NCI-H128 (cell line): ENCODE data around the gene TECR.
"Not testable (repeated sequence)": the region's sequence is repeated elsewhere in the genome, so short reads cannot be mapped to it uniquely, and the experiment has no call there.

Source experiments
- DNase-seq: peaks from one replicate; lab custom pipeline; 2025; ENCODE audit not compliant: unreplicated experiment; lab: John Stamatoyannopoulos, UW

Gene TECR

DNA sequence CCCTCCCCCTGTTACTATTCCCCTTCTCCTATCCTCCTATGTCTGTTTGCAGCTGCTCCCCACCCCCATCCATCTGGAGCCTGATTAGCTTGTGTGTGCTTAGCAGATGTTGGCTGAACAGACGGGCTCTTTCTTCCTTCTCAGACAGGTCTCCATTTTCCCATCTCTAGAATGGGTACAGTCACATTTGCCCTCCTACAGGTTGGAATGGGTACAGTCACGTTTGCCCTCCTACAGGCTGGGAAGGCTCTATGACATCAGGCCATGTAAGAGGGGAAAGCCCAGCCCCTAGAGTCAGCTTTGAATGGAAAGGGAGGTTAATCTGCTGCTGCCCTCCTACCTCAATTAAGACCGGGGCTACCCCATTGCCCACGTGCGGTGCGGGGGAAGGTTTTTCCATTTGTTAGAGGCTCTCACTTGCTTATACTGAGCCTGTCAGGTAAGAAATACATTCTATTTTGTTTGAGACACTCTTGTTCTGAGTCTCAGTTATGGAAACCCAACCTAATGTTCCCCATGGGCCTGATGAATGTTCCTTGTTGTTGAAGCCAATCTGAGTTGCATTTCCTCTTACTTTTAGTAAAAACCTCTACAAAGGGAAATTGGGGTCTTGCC lies 51.3 kb downstream of the TECR start:
- DNase-seq = no peak

DNA sequence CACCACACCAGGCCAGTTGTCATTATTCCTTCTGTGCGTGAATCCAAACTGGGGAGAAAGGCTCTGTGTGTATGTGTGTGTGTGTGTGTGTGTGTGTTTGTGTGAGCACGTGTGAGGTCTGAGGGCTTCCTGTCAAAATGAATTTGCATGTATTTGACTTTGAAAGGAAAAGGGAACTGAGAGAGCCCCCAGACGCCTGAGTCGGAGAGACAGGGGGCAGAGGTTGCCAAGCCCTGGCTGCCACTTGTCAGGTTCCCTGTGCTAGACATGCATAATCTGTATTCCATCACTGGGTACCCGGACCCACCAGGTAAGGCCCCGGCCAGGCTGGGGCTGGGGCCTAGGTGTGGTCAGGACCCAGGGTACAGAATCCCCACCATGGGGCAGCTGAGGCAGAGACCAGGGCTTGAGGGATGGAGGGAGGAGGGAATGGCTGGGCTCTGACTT lies 53.5 kb downstream of the TECR start, which contains the start of gene CLEC17A:
CLEC17A (plus strand) TSS at position 191 of the 447 bp plus-strand sequence; CDS start at position 268, 77 bp downstream.
- no peak for DNase-seq

DNA sequence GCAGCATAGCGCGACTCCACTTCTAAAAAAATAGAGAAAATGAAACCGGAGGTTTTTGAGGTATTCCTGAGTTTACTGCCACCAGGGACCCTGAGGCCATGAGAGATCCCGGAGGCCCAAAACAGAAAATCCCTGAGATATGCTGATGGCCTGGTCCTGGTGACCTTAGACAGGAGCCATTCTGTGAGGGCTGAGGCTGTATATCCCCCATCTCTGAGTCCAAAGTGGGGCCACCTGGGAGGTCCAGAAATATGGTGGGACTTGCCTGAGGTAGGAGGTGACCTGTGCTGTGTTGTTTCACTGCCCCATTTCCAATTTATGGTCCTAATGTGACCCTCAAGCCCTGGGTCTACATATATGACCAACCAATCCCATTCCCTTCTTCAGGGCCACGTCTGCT lies 55.0 kb downstream of the TECR start:
- DNase-seq = not testable (repeated sequence)

DNA sequence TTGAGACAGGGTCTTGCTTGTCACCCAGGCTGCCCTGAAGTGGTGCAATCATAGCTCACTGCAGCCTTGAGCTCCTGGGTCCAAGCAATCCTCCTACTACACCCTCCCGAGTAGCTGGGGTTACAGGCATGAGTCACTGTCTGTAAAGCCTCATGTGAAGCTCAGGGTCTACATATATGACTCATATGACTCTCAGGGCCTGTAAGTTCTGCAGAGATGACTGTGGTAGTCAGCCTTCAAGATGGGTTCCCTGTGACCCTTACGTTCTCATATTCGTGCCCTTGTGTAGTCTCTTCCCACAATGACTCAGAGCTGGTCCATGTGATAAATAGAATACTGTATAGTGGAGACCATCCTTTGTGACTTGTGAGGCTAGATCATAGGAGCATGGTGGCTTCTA lies 55.8 kb downstream of the TECR start:
- not testable (repeated sequence) for DNase-seq

DNA sequence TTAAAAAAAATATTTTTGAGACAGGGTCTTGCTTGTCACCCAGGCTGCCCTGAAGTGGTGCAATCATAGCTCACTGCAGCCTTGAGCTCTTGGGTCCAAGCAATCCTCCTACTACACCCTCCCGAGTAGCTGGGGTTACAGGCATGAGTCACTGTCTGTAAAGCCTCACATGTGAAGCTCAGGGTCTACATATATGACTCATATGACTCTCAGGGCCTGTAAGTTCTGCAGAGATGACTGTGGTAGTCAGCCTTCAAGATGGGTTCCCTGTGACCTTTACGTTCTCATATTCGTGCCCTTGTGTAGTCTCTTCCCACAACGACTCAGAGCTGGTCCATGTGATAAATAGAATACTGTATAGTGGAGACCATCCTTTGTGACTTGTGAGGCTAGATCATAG lies 60.0 kb downstream of the TECR start:
- DNase-seq = not testable (repeated sequence)

DNA sequence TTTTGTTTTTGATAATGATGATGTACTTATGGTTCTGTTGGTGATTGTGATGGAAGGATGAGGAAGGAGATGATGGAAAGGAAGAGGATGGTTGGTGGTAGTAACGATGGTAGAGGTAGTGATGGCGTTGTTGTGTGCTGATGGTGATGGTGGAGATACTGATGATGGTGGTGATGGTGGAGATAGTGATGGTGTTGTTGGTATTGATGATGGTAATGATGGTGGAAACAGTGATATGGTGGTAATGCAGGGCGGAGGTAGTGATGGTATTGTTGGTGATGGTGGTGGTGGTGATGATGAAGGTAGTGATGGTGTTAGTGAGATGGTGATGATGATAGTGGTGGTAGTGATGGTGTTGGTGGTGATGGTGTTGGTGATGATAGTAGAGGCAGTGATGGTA lies 66.2 kb downstream of the TECR start:
- DNase-seq = no peak

DNA sequence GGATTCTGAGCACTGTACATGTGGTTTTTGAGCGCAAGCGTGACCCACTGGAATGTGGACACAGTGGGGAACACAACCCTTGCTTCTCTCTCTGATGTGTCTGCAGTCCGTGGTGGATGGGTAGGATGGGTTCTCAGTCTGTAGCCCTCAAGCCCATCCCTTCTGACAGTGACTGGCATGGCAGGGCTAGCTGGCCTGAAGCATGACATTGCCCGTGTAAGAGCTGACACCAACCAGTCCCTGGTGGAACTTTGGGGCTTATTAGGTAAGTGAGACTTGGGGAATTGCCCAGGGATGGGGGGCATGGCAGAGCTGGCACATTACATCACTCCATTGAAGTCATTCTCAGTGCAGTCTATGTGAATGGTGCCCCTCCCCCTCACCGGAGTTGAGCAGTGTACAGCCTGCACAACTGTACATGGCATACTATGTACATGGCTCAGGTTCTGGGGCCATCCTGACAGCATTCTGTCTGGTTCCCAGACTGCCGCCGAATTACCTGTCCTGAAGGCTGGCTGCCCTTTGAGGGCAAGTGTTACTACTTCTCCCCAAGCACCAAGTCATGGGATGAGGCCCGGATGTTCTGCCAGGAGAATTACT lies 70.3 kb downstream of the TECR start:
- DNase-seq = no peak

DNA sequence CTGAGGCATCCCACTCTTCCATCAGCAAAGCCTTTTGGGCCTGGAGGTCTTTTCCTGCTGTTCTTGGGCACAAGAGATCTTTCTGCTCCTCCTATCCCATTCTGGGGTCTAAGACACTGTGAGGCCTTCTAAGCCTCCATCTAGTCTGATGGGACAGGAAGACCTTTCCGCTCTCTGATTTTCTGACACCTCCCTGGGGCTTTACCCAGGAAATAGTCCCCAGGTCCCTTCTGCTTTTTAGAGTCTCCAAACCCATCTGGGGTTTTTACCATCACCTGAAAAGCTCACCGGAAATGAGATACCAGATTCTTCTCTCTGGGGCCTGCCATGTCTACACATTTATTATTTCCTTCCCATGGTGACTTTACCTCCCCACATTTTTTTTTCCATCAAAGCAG lies 74.6 kb downstream of the TECR start:
- no peak for DNase-seq

DNA sequence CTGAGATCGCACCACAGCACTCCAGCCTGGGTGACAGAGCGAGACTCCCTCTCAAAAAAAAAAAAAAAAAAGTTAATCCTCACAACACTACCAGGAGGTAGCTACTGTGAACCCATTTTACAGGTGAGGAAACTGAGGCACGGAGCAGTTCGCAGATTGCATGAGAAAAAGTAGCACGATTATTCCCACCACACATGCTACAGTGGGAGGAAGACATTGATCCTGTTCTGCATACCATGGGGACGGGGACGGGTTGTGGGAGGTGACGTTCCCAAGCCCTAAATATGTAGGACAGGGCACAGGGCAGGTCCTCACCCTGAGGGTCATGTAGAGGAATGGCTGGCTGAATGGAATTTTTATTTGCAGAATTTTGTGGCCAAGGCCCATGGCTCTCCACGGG lies 77.2 kb downstream of the TECR start:
- no peak for DNase-seq

DNA sequence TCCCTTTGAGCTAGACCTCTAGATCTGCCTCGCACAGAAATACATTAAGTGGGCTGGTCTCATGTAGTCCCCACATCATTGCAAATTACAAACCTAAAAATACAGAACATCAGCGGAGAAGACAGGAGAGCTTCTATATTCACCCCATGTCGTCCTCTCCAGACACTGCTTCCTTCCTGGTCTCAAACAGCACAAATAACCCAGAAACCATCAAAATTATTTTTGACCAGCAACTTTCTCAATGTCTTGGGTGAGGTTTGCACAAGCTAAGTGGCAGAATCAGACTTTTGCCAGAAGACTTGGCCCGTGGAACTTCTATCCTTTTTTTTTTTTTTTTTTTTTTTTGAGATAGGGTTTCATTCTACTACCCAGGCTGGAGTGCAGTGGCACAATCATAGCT lies 81.7 kb downstream of the TECR start:
- DNase-seq = no peak

DNA sequence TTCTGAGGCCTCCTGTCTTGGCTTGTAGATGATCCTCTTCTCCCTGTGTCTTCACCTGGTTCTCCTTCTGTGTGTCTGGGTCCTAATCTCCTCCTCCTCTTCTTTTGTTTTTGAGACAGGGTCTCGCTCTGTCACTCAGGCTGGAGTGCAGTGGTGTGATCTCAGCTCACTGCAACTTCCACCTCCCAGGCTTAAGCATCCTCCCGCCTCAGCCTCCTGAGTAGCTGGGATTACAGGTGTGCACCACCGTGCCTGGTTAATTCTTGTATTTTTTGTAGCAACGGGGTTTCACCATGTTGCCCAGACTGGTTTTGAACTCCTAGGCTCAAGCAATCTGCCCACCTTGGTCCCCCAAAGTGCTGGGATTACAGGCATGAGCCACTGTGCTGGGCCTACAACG lies 82.8 kb downstream of the TECR start:
- DNase-seq = not testable (repeated sequence)

DNA sequence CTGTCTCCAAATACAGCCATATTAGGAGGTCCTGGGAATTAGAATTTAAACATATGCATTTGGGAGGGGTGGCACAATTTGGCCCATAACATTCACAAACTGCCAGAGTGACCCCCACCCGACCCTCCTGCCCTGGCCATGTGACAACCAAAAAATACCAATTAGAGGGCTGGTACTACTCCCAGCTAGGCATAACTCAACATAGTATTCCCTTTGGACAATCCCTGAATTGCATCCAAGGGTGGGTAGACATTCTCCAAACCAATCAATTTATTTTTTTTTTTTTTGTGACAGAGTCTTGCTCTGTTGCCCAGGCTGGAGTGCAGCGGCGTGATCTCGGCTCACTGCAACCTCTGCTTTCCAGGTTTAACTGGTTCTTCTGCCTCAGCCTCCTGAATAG lies 83.3 kb downstream of the TECR start:
- no peak for DNase-seq

DNA sequence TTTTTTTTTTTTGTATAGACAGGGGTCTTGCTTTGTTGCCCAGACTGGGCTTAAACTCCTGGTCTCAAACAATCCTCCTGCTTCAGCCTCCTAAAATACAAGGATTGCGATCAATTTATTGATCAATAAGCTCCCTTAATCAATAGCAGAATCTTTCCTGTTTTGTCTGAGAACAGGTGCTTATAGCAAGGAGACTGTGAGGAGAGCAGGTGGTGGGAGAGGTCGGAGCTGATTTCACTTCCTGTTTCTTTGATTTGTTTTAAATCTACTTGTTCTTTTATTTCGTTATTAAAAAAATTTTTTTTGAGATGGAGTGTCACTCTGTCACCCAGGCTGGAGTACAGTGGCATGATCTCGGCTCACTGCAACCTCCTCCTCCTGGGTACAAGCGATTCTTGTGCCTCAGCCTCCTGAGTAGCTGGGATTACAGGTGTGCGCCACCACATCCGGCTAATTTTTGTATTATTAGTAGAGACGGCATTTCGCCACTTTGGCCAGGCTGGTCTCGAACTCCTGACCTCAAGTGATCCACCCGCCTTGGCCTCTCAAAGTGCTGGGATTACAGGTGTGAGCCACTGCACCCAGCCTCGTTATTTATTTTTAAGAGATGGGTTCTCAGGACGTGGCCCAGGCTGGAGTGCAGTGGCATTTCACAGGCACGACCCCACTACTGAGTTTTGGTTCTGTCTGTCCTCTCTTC lies 84.2 kb downstream of the TECR start:
- DNase-seq = not testable (repeated sequence)

DNA sequence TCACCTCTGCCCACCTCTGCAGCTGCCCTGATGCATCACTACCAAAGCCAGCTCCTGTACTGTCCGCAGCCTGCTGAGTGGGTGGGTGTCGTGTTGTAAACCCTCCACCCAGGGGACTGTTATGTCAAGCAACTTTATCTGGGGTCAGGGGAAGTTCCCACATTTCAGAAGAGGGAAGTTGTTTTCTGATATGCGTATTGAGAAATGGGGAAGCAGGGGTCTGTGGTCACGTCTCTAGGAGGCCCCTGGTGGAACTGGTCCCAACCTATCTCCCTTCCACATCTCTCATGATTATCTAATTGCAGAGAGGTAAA lies 84.7 kb downstream of the TECR start:
- no peak for DNase-seq
